ENCODE measurements around the gene ZFHX3. TPM values are rescaled to one million over a fixed set of nuclear protein-coding genes. Genes with fewer than 3 reads are reported as not detected.

ZFHX3 gene
- total and polyA plus RNA-seq, 2 donors from 2014 or later = 2.3 to 29.3 TPM

- intact Hi-C loops (cut with DNase I) = no loop called here
Observed at GRCh38 chr16:73054125-73054484, 6.2 kb upstream of the ZFHX3 start.

DNA sequence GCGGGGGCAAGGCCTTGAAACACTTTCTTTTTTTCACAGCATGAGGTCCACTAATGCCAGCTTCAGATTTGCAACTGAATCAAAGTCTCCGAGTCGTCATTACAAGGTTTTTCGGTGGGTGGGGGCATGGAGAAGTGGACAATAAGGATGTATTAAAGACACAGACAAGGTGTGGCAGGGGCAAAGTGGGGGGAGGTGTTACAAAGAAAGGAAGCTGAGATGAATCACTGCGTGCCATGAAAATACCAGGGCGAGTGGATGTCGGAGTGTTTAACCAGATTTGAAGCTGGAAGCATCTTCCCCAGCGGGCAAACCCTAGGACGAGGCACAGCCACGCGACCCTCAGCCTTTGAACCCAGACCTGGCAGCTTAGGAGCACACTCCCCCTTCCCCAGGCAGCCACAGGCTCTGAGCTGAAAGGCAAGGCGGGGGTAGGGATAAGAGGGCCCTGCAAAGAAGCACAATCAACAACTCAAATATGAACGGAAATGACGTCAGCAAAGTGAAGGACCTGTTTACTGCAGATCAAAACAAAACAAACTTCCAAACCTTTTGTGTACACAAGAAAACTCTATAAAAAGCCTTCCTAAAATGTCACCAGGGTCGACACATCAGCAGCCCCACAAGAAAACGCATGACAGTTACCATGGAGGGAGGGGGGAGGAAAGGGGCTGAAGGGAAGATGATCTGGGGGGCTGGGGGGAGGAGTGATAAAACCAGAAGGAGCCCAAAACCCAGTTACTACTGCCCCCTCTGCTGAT, 5.6 kb upstream of the ZFHX3 start:
- Histone ChIP-seq H3K4me3 (ENCODE audit: low read length in 3 of 3) (peak overlapping the region in 1 of 3 donors; percentile 4), H3K27me3 (ENCODE audit: control insufficient read depth, insufficient read depth, low read length) (no peaks in the 10 kb centered on the region), H3K4me1 (ENCODE audit: control insufficient read depth in 2 of 3, insufficient read depth in 2 of 3, low read depth in 1 of 3, low read length in 3 of 3) (peaks cover 11 to 22% (median 20%) of the 10 kb centered on the region in 3 donors), H3K9me3 (ENCODE audit: control insufficient read depth in 2 of 3, insufficient read depth in 1 of 3, low read length in 3 of 3) (no peaks in the 10 kb centered on the region), H3K36me3 (ENCODE audit: control insufficient read depth in 2 of 3, insufficient read depth in 3 of 3, low read length in 3 of 3) (no peaks in the 10 kb centered on the region), H3K9ac (ENCODE audit: low read length in 3 of 3) (peak overlapping the region in 1 of 3 donors; percentile 55), H3K27ac (ENCODE audit: low read depth in 2 of 2, low read length in 2 of 2) (peak overlapping the region; percentile 85 to 86)
- intact Hi-C loops (cut with DNase I) = no loop called here
- FAIRE-seq (no peak), DNase-seq (peak in 3 of 5 donors; percentile 55 to 71 (median 68))
- TF ChIP-seq CTCF (IDR thresholded peaks at IDR 0.05; ENCODE audit: borderline replicate concordance, extremely low read depth, insufficient read depth) = no peak

More at GRCh38 chr16:73054125-73054484, 6.2 kb upstream of the ZFHX3 start:
- Histone ChIP-seq H3K4me1 (ENCODE audit: control insufficient read depth in 2 of 3, insufficient read depth in 2 of 3, low read depth in 1 of 3, low read length in 3 of 3) (peaks cover 11 to 20% (median 16%) of the 10 kb centered on the region in 3 donors), H3K9ac (ENCODE audit: low read length in 3 of 3) (peak overlapping the region in 1 of 3 donors; percentile 55), H3K4me3 (ENCODE audit: low read length in 3 of 3) (no peak overlapping the region), H3K9me3 (ENCODE audit: control insufficient read depth in 2 of 3, insufficient read depth in 1 of 3, low read length in 3 of 3) (no peaks in the 10 kb centered on the region), H3K27me3 (ENCODE audit: control insufficient read depth, insufficient read depth, low read length) (no peaks in the 10 kb centered on the region), H3K27ac (ENCODE audit: low read depth in 2 of 2, low read length in 2 of 2) (peak overlapping the region; percentile 85 to 86), H3K36me3 (ENCODE audit: control insufficient read depth in 2 of 3, insufficient read depth in 3 of 3, low read length in 3 of 3) (no peaks in the 10 kb centered on the region)
- FAIRE-seq (no peak), DNase-seq (peak in 1 of 5 donors; percentile 46)
- no peak for TF ChIP-seq CTCF (IDR thresholded peaks at IDR 0.05; ENCODE audit: borderline replicate concordance, extremely low read depth, insufficient read depth)

GRCh38 chr16:73053038-73053363, 5.1 kb upstream of the ZFHX3 start:
- Histone ChIP-seq H3K4me3 (ENCODE audit: low read length in 3 of 3) (no peak overlapping the region), H3K9ac (ENCODE audit: low read length in 3 of 3) (peak overlapping the region in 1 of 3 donors; percentile 55), H3K9me3 (ENCODE audit: control insufficient read depth in 2 of 3, insufficient read depth in 1 of 3, low read length in 3 of 3) (no peaks in the 10 kb centered on the region), H3K36me3 (ENCODE audit: control insufficient read depth in 2 of 3, insufficient read depth in 3 of 3, low read length in 3 of 3) (no peaks in the 10 kb centered on the region), H3K4me1 (ENCODE audit: control insufficient read depth in 2 of 3, insufficient read depth in 2 of 3, low read depth in 1 of 3, low read length in 3 of 3) (peaks cover 11 to 24% (median 20%) of the 10 kb centered on the region in 3 donors), H3K27ac (ENCODE audit: low read depth in 2 of 2, low read length in 2 of 2) (peak overlapping the region; percentile 85 to 86), H3K27me3 (ENCODE audit: control insufficient read depth, insufficient read depth, low read length) (no peaks in the 10 kb centered on the region)
- TF ChIP-seq CTCF (IDR thresholded peaks at IDR 0.05; ENCODE audit: borderline replicate concordance, extremely low read depth, insufficient read depth) = no peak
- FAIRE-seq (no peak), DNase-seq (no peak)
- intact Hi-C loops (cut with DNase I) = no loop called here

All from kidney (tissue), 14 donors.